Measurements from ENCODE around the gene HPX.

DNA sequence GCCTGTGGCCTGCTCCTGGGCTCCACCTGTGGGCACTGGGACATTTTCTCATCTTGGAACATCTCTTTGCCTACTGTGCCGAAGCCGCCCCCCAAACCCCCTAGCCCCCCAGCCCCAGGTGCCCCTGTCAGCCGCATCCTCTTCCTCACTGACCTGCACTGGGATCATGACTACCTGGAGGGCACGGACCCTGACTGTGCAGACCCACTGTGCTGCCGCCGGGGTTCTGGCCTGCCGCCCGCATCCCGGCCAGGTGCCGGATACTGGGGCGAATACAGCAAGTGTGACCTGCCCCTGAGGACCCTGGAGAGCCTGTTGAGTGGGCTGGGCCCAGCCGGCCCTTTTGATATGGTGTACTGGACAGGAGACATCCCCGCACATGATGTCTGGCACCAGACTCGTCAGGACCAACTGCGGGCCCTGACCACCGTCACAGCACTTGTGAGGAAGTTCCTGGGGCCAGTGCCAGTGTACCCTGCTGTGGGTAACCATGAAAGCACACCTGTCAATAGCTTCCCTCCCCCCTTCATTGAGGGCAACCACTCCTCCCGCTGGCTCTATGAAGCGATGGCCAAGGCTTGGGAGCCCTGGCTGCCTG lies 49.2 kb downstream of the HPX start:
- no peak for TF ChIP-seq POLR2A (IDR thresholded peaks at IDR 0.05)
- TF ChIP-seq, protein P1, sequence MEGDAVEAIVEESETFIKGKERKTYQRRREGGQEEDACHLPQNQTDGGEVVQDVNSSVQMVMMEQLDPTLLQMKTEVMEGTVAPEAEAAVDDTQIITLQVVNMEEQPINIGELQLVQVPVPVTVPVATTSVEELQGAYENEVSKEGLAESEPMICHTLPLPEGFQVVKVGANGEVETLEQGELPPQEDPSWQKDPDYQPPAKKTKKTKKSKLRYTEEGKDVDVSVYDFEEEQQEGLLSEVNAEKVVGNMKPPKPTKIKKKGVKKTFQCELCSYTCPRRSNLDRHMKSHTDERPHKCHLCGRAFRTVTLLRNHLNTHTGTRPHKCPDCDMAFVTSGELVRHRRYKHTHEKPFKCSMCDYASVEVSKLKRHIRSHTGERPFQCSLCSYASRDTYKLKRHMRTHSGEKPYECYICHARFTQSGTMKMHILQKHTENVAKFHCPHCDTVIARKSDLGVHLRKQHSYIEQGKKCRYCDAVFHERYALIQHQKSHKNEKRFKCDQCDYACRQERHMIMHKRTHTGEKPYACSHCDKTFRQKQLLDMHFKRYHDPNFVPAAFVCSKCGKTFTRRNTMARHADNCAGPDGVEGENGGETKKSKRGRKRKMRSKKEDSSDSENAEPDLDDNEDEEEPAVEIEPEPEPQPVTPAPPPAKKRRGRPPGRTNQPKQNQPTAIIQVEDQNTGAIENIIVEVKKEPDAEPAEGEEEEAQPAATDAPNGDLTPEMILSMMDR (IDR thresholded peaks at IDR 0.05): no peak
